ENCODE data around the gene TPSD1.
"Not testable (repeated sequence)": the region's sequence is repeated elsewhere in the genome, so short reads cannot be mapped to it uniquely, and the experiment has no call there.

- not testable (repeated sequence) for TF ChIP-seq EP300 (IDR thresholded peaks at IDR 0.05); CTCF (IDR thresholded peaks at IDR 0.05); MYC (IDR thresholded peaks at IDR 0.05; ENCODE audit: borderline replicate concordance, low read length); SREBF2 (IDR thresholded peaks at IDR 0.05)
These were observed 23.7 kb upstream of the TPSD1 start for GRCh38 chr16:1232049-1232748.

Measured in A549 (cell line).